Sigmoid colon (tissue), 4 donors: Measurements from ENCODE around the gene RNU1-2.
"Not testable (repeated sequence)": the region's sequence is repeated elsewhere in the genome, so short reads cannot be mapped to it uniquely, and the experiment has no call there.

Experiments
- EP300 ChIP-seq, 4 donors: sonication (generic); formaldehyde crosslinking; IDR thresholded peaks; one replicate each; pipeline ENCODE4 v1.6.1; 2017; ENCODE audit warnings: antibody characterized with exemption in 4 of 4
- TF ChIP-seq, protein P1 (sequence below), 4 experiments: fragments of 450-650 bp in 3 of 4; fragments of 200-600 bp in 1 of 4; IDR thresholded peaks; one replicate each; pipeline ENCODE4 v1.5.1; 2016 to 2019; ENCODE audit warnings: antibody characterized with exemption in 4 of 4, mild to moderate bottlenecking in 3 of 4, moderate library complexity in 2 of 4

DNA sequence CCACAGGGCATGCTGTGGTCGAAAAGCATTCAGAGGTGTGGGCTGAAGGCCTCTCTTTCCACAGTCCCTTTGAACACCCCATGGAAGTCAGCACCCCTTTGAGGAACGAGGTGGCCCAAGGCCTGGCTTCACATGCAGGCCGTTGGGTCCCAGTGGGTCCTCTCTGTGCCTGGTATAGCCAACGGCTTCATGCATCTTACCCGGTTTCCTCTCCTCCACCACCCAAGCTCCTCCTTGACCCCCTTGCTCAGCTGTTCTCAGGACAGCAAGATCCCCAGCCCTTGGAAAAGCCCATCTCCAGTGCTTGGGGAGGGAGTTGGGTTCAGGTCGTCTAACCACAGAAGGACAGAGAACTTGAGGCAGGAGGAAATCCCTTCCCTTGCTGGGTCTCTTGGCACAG lies 27.0 kb upstream of the RNU1-2 start:
- TF ChIP-seq, protein P1, sequence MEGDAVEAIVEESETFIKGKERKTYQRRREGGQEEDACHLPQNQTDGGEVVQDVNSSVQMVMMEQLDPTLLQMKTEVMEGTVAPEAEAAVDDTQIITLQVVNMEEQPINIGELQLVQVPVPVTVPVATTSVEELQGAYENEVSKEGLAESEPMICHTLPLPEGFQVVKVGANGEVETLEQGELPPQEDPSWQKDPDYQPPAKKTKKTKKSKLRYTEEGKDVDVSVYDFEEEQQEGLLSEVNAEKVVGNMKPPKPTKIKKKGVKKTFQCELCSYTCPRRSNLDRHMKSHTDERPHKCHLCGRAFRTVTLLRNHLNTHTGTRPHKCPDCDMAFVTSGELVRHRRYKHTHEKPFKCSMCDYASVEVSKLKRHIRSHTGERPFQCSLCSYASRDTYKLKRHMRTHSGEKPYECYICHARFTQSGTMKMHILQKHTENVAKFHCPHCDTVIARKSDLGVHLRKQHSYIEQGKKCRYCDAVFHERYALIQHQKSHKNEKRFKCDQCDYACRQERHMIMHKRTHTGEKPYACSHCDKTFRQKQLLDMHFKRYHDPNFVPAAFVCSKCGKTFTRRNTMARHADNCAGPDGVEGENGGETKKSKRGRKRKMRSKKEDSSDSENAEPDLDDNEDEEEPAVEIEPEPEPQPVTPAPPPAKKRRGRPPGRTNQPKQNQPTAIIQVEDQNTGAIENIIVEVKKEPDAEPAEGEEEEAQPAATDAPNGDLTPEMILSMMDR (IDR thresholded peaks at IDR 0.05): not testable (repeated sequence)
- not testable (repeated sequence) for TF ChIP-seq EP300 (IDR thresholded peaks at IDR 0.05)
